Stimulated activated CD4-positive, alpha-beta T cell treated with anti-CD3 and anti-CD28 coated beads, Interleukin-15, amount 100 ng/mL, for 24 hours (primary cell): ENCODE measurements around the gene GNPTAB.

Source experiments
- DNase-seq: peaks from one replicate; pipeline ENCODE4 v3.0.0-alpha.2; 2020

Gene GNPTAB

GRCh38 chr12:101729842-101730241 is 100.9 kb downstream of the GNPTAB start:
- no peak for DNase-seq

- DNase-seq, result no peak
Measured at GRCh38 chr12:101727098-101727497, 103.7 kb downstream of the GNPTAB start.

- DNase-seq, result no peak
Measured at GRCh38 chr12:101722392-101722791, 108.4 kb downstream of the GNPTAB start.

GRCh38 chr12:101720118-101720517 is 110.6 kb downstream of the GNPTAB start:
- DNase-seq, result no peak

GRCh38 chr12:101719566-101719965 is 111.2 kb downstream of the GNPTAB start:
- DNase-seq, result no peak

GRCh38 chr12:101714877-101715444 is 115.8 kb downstream of the GNPTAB start:
- DNase-seq, result no peak

GRCh38 chr12:101713930-101714329 is 116.8 kb downstream of the GNPTAB start:
- DNase-seq, result no peak

- no peak for DNase-seq
Measured at GRCh38 chr12:101713059-101713682, 117.6 kb downstream of the GNPTAB start.

- DNase-seq, result no peak
Measured at GRCh38 chr12:101710288-101710687, 120.5 kb downstream of the GNPTAB start.

GRCh38 chr12:101707131-101707782 is 123.5 kb downstream of the GNPTAB start:
- DNase-seq, result no peak

- no peak for DNase-seq
Measured at GRCh38 chr12:101706403-101706802, 124.4 kb downstream of the GNPTAB start.

GRCh38 chr12:101703487-101703886 is 127.3 kb downstream of the GNPTAB start:
- DNase-seq, result no peak

- DNase-seq, result no peak
Measured at GRCh38 chr12:101700299-101700820, 130.4 kb downstream of the GNPTAB start.

GRCh38 chr12:101698800-101699347 is 131.9 kb downstream of the GNPTAB start:
- peak; percentile 17 for DNase-seq

GRCh38 chr12:101697930-101698799 is 132.6 kb downstream of the GNPTAB start:
- DNase-seq, result peak; percentile 32

GRCh38 chr12:101697197-101697929 is 133.4 kb downstream of the GNPTAB start, which contains the start of gene CHPT1:
CHPT1 (plus strand) TSS chr12:101697640; CDS start chr12:101697862, 222 bp downstream.
- peak; percentile 78 for DNase-seq

GRCh38 chr12:101696251-101697196 is 134.2 kb downstream of the GNPTAB start:
- DNase-seq, result peak; percentile 8

GRCh38 chr12:101695706-101696105 is 135.1 kb downstream of the GNPTAB start:
- DNase-seq, result no peak
